H1 (cell line): ENCODE measurements around the gene IGF1.

ENCODE experiments used
- ASH2L ChIP-seq: fragments of 200-600, 300-600 bp; sonication (generic); IDR thresholded peaks from one replicate; pipeline ENCODE4 v1.7.1; 2017; ENCODE audit warnings: low read length
- CBX5 ChIP-seq: fragments of 300-800, 300-1000 bp; sonication (generic); IDR thresholded peaks from 2 replicates; pipeline ENCODE4 v1.7.1; 2016; ENCODE audit warnings: antibody characterized with exemption, low read length, low read depth
- CBX8 ChIP-seq: fragments of 300-800, 300-1000 bp; sonication (generic); IDR thresholded peaks from 2 replicates; pipeline ENCODE4 v1.7.1; 2016; ENCODE audit warnings: low read depth, low read length, borderline replicate concordance
- POLR2A ChIP-seq, 2 experiments: IDR thresholded peaks; 1 replicate in 1 of 2; 2 replicates in 1 of 2; pipeline ENCODE4 v1.6.1; 2011; ENCODE audit warnings: low read depth in 2 of 2, low read length in 2 of 2, mild to moderate bottlenecking in 2 of 2; ENCODE audit errors: control extremely low read depth in 1 of 2
- POLR2AphosphoS5 ChIP-seq: IDR thresholded peaks from 2 replicates; pipeline ENCODE4 v1.6.1; 2011; ENCODE audit warnings: low read depth, low read length
- RAD21 ChIP-seq, 2 experiments: IDR thresholded peaks in 1 of 2; conservative IDR thresholded peaks in 1 of 2; 2 replicates each; pipeline ENCODE4 v1.6.1; 2011; ENCODE audit warnings: low read depth in 2 of 2, low read length in 2 of 2, improper control_type of control experiment in 1 of 2, inconsistent platforms in 1 of 2, mild to moderate bottlenecking in 1 of 2, moderate library complexity in 1 of 2
- SAP30 ChIP-seq: fragments of 300-600 bp; sonication (generic); IDR thresholded peaks from 2 replicates; pipeline ENCODE4 v1.7.1; 2012; ENCODE audit warnings: low read length, moderate library complexity, mild to moderate bottlenecking, inconsistent platforms; ENCODE audit not compliant: insufficient read depth, insufficient replicate concordance
- SRF ChIP-seq: IDR thresholded peaks from 2 replicates; pipeline ENCODE4 v1.6.1; 2011; ENCODE audit warnings: mild to moderate bottlenecking, low read depth, low read length, moderate library complexity
- TF ChIP-seq, protein P1 (sequence below): IDR thresholded peaks from 2 replicates; pipeline ENCODE4 v1.6.1; 2011; ENCODE audit warnings: low read length, improper control_type of control experiment
- TF ChIP-seq, protein P2 (sequence below), 3 experiments: IDR thresholded peaks; 1 replicate in 2 of 3; 2 replicates in 1 of 3; pipeline versions ENCODE4 v1.5.1 to v1.6.1; 2011; ENCODE audit warnings: low read length in 3 of 3, mild to moderate bottlenecking in 3 of 3, inconsistent platforms in 2 of 3, low read depth in 1 of 3, moderate library complexity in 1 of 3; ENCODE audit not compliant: insufficient read depth in 1 of 3; ENCODE audit errors: control extremely low read depth in 1 of 3
- TF ChIP-seq, protein P3 (sequence below): IDR thresholded peaks from 2 replicates; pipeline ENCODE4 v1.6.1; 2012; ENCODE audit warnings: low read length, inconsistent platforms

DNA sequence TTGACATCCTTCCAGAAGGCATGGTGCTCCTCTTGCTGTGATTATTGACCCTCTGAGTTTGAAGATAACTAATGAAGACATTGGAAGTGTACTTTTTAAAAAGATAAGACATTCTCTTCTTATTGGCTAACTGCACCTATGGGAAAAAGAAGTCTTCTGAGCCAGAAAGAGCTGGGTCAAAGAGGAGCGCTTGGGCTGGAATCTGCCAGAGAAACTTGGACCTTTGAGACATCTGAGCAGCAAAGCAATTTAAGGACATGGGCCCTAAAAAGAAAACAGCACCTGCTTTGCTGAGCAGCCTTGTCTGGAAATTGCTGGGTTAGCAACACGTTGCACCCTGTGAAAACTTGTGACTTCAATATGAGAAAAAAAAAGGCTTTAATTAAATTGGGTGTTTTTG is 27.8 kb downstream of the IGF1 start:
- TF ChIP-seq SRF (no peak), POLR2A (IDR thresholded peaks at IDR 0.05; ENCODE audit: control extremely low read depth in 1 of 2, low read depth in 2 of 2, low read length in 2 of 2) (no peak), RAD21 (IDR thresholded peaks at IDR 0.05 in 1 of 2, conservative IDR thresholded peaks at IDR 0.05 in 1 of 2; ENCODE audit: low read depth in 2 of 2, low read length in 2 of 2) (no peak), ASH2L (no peak), CBX8 (no peak), POLR2AphosphoS5 (no peak), CBX5 (no peak), SAP30 (no peak)
- TF ChIP-seq, protein P1, sequence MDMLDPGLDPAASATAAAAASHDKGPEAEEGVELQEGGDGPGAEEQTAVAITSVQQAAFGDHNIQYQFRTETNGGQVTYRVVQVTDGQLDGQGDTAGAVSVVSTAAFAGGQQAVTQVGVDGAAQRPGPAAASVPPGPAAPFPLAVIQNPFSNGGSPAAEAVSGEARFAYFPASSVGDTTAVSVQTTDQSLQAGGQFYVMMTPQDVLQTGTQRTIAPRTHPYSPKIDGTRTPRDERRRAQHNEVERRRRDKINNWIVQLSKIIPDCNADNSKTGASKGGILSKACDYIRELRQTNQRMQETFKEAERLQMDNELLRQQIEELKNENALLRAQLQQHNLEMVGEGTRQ = no peak
- TF ChIP-seq, protein P2, sequence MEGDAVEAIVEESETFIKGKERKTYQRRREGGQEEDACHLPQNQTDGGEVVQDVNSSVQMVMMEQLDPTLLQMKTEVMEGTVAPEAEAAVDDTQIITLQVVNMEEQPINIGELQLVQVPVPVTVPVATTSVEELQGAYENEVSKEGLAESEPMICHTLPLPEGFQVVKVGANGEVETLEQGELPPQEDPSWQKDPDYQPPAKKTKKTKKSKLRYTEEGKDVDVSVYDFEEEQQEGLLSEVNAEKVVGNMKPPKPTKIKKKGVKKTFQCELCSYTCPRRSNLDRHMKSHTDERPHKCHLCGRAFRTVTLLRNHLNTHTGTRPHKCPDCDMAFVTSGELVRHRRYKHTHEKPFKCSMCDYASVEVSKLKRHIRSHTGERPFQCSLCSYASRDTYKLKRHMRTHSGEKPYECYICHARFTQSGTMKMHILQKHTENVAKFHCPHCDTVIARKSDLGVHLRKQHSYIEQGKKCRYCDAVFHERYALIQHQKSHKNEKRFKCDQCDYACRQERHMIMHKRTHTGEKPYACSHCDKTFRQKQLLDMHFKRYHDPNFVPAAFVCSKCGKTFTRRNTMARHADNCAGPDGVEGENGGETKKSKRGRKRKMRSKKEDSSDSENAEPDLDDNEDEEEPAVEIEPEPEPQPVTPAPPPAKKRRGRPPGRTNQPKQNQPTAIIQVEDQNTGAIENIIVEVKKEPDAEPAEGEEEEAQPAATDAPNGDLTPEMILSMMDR (IDR thresholded peaks at IDR 0.05; ENCODE audit: control extremely low read depth in 1 of 3, insufficient read depth in 1 of 3, low read depth in 1 of 3, low read length in 3 of 3) = no peak
- TF ChIP-seq, protein P3, sequence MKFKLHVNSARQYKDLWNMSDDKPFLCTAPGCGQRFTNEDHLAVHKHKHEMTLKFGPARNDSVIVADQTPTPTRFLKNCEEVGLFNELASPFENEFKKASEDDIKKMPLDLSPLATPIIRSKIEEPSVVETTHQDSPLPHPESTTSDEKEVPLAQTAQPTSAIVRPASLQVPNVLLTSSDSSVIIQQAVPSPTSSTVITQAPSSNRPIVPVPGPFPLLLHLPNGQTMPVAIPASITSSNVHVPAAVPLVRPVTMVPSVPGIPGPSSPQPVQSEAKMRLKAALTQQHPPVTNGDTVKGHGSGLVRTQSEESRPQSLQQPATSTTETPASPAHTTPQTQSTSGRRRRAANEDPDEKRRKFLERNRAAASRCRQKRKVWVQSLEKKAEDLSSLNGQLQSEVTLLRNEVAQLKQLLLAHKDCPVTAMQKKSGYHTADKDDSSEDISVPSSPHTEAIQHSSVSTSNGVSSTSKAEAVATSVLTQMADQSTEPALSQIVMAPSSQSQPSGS = no peak
